C4-2B (cell line): ENCODE results near the gene PRKAG3.

Experiments used
- ZFX ChIP-seq: fragments of 450-650 bp; IDR thresholded peaks from 2 replicates; pipeline ENCODE4 v1.6.1; 2017
- TF ChIP-seq, protein P1 (sequence below): fragments of 450-650 bp; conservative IDR thresholded peaks from 2 replicates; pipeline ENCODE4 v1.5.1; 2017; ENCODE audit warnings: mild to moderate bottlenecking

DNA sequence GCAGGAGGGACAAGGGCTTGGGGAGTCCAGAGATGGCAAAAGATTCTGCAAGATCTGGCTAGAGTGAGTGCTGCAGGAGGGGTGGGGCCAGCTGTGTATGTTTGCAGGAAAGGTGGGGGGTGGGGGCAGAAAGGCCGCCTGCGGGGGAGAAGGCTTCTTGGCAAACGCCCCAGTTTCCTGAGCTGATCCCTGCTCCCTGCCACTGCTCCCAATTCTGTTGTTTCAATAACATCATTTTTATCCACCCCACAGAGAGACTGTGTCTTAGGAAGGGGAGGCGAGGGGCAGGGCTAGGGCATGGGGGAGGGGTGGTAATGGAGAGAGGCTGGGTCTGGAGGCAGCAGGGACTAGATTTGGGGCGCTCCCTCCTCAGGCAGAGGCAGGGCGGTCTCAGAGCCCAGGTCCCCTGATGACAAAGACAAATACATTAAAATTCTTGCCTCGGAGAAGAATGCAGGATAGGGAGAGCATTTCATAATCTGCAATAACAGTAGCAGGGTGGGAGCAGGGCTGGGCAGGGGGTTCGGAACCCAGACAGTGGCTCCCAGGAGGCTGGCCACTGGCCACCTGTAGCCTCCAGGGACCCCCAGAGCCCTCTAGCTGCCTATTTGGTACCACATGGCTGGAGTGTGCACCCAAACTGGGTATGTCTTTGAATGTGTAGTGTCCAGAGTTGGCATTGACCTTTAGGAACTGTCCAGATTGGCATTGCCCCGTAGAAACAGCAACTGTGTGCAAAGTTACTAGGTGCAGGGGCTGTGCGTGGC lies 26.0 kb upstream of the PRKAG3 start:
- TF ChIP-seq, protein P1, sequence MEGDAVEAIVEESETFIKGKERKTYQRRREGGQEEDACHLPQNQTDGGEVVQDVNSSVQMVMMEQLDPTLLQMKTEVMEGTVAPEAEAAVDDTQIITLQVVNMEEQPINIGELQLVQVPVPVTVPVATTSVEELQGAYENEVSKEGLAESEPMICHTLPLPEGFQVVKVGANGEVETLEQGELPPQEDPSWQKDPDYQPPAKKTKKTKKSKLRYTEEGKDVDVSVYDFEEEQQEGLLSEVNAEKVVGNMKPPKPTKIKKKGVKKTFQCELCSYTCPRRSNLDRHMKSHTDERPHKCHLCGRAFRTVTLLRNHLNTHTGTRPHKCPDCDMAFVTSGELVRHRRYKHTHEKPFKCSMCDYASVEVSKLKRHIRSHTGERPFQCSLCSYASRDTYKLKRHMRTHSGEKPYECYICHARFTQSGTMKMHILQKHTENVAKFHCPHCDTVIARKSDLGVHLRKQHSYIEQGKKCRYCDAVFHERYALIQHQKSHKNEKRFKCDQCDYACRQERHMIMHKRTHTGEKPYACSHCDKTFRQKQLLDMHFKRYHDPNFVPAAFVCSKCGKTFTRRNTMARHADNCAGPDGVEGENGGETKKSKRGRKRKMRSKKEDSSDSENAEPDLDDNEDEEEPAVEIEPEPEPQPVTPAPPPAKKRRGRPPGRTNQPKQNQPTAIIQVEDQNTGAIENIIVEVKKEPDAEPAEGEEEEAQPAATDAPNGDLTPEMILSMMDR = no peak
- no peak for TF ChIP-seq ZFX
